PC-9 (cell line): ENCODE data around the gene QPCT. TPM values are rescaled to one million over a fixed set of nuclear protein-coding genes. Genes with fewer than 3 reads are reported as not detected.

Source experiments
- BruUV-seq: library from RNA; stranded (reverse); fragments of 400-500 nt; replicated peaks from 2 replicates; lab custom pipeline; 2021; lab: Mats Ljungman, UMichigan
- CTCF ChIA-PET: fragments of 300-600 bp; sonication (Branson Sonifier 250); formaldehyde crosslinking; loops from one replicate; lab custom pipeline; 2022; ENCODE audit warnings: antibody characterized with exemption; lab: Charles Lee
- POLR2A ChIA-PET: fragments of 300-600 bp; sonication (Branson Sonifier 250); formaldehyde crosslinking; loops from one replicate; lab custom pipeline; 2022; ENCODE audit warnings: antibody characterized with exemption; ENCODE audit not compliant: unreplicated experiment; lab: Charles Lee
- DNase-seq, 2 experiments: peaks; one replicate each; pipeline versions ENCODE4 v3.0.0 to v3.0.0-alpha.2; 2015 to 2022; ENCODE audit warnings: mixed read lengths in 1 of 2
- H2AFZ ChIP-seq: fragments of 200-600 bp; sonication (generic); 2 replicates; pipeline ENCODE4 v1.8.1; 2017; ENCODE audit warnings: antibody characterized with exemption
- H3F3A ChIP-seq: fragments of 200-600 bp; sonication (generic); 2 replicates; pipeline ENCODE4 v1.8.1; 2017; ENCODE audit warnings: antibody characterized with exemption, mild to moderate bottlenecking, low read depth; ENCODE audit not compliant: insufficient read depth
- H3K27ac ChIP-seq: fragments of 200-600 bp; sonication (generic); 2 replicates; pipeline ENCODE4 v1.6.1; 2016; ENCODE audit warnings: mixed run types
- H3K27me3 ChIP-seq: fragments of 200-600 bp; sonication (generic); 2 replicates; pipeline ENCODE4 v1.6.1; 2016; ENCODE audit warnings: low read depth, mixed run types; ENCODE audit not compliant: insufficient read depth
- H3K36me3 ChIP-seq: fragments of 200-600 bp; sonication (generic); 2 replicates; pipeline ENCODE4 v1.6.1; 2016; ENCODE audit warnings: low read depth, mixed run types
- H3K4me1 ChIP-seq: fragments of 200-600 bp; sonication (generic); replicated peaks from 2 replicates; pipeline ENCODE4 v1.6.1; 2016; ENCODE audit warnings: mixed run types; ENCODE audit not compliant: insufficient read depth
- H3K4me2 ChIP-seq: fragments of 200-600 bp; sonication (generic); 2 replicates; pipeline ENCODE4 v1.6.1; 2017; ENCODE audit warnings: mixed run types
- H3K4me3 ChIP-seq: fragments of 200-600 bp; sonication (generic); 2 replicates; pipeline ENCODE4 v1.6.1; 2016; ENCODE audit warnings: mixed run types
- H3K79me2 ChIP-seq: fragments of 200-600 bp; sonication (generic); 2 replicates; pipeline ENCODE4 v1.6.1; 2017; ENCODE audit warnings: low read depth, mixed run types
- H3K9me2 ChIP-seq: fragments of 200-600 bp; sonication (generic); 2 replicates; pipeline ENCODE4 v1.8.1; 2017; ENCODE audit warnings: mild to moderate bottlenecking; ENCODE audit not compliant: insufficient read depth
- H3K9me3 ChIP-seq: fragments of 200-600 bp; sonication (generic); 2 replicates; pipeline ENCODE4 v1.8.1; 2016; ENCODE audit warnings: low read depth; ENCODE audit not compliant: insufficient read depth
- H4K20me1 ChIP-seq: fragments of 200-600 bp; sonication (generic); 2 replicates; pipeline ENCODE4 v1.8.1; 2017; ENCODE audit not compliant: insufficient read depth
- CTCF ChIP-seq: fragments of 200-600 bp; sonication (generic); conservative IDR thresholded peaks from 2 replicates; pipeline ENCODE4 v1.6.1; 2017; ENCODE audit warnings: mixed run types, antibody characterized with exemption, mild to moderate bottlenecking, moderate library complexity
- EZH2 ChIP-seq: fragments of 200-600 bp; sonication (generic); IDR thresholded peaks from 2 replicates; pipeline ENCODE4 v1.8.0; 2017; ENCODE audit warnings: antibody characterized with exemption, low read depth
- intact Hi-C: fragments of 100-400 bp; cut with micrococcal nuclease; formaldehyde crosslinking; loops from one replicate; pipeline ENCODE4 v1.10.0; 2022; ENCODE audit not compliant: unreplicated experiment
- total RNA-seq: library from RNA; stranded (reverse); gene quantifications from 2 replicates; pipeline ENCODE4 v1.2.3, GENCODE V29; 2021

Gene QPCT
- total RNA-seq, 1 experiment from 2014 or later: 3.0 TPM

GRCh38 chr2:37324536-37324785 lies 20.0 kb upstream of the QPCT start:
- no peaks in the 10 kb centered on the region for H4K20me1 ChIP-seq
- no peak overlapping the region; the same call in 1 of the 2 replicates for H2AFZ ChIP-seq
- H3K4me3 ChIP-seq: peak overlapping the region; percentile 65; the same call in 1 of the 2 replicates
- H3F3A ChIP-seq: peaks cover 11% of the 10 kb centered on the region; the same call in 1 of the 2 replicates
- peaks cover 36% of the 10 kb centered on the region for H3K79me2 ChIP-seq
- H3K9me3 ChIP-seq: no peaks in the 10 kb centered on the region
- TF ChIP-seq EZH2 (no peak), CTCF (no peak)
- intact Hi-C loops: no loop called here
- ChIA-PET CTCF (no interaction called here), POLR2A (interaction anchor here (0.6 kb wide), 1 partner anchor 51 kb away, joined by 6 read pairs; no protein-coding TSS in a partner anchor)
- 0 out of 2 replicates have a peak overlapping the region, but pooled peaks have one; percentile 96 for H3K4me2 ChIP-seq
- no peaks in the 10 kb centered on the region for H3K9me2 ChIP-seq
- no peaks in the 10 kb centered on the region for H3K27me3 ChIP-seq
- no peak overlapping the region for H3K27ac ChIP-seq
- H3K36me3 ChIP-seq: no peaks in the 10 kb centered on the region
- DNase-seq: peak in 1 of 2 experiments; percentile 48
- H3K4me1 ChIP-seq: peaks cover 25% of the 10 kb centered on the region
- BruUV-seq: no TSS peak

DNA sequence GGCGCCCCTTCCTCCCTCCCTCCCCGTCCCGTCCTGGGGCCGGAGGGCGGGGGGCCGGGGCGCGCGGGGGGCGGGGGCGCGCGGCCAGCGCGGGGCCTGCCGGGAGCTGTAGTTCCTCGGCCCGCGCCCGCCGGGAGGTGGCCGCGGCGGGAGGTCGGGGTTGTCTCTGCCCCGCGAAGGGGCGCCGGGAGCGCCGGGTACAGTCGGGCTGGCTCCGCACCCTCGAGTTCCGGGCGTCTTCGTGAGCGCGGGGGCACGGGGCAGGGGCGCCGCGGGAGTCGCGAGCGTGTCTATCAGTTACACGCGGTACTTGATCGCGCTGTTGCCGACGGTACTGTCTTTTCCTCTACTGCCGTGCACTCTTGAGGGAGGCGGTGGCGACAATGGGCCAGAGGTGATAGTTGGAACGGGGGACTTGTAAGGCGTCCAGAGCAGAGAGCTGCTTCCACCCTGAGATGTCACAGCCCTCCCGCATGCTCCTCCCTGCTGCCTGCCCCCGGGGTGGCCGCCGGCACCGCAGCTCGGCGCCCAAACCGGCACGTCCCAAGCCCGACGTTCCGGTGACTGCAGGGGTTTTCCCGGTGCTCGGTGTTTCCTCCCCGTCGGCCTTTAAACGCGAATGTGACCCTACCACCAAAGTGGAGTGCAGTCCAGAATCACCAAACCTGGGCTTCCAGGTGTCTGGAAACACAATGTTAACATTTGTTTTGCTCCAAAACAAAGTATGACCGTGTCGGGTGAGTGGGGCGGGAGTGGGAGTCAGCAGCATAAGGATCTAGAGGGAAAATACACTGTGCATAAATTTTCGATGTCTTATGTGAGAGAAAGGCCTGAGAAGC lies 19.4 kb upstream of the QPCT start, which contains the start of gene PRKD3:
Gene PRKD3, minus strand, starts transcription at position 48 of the 839 bp plus-strand sequence. CDS start 8,309 bp downstream, outside the sequence.
- H3K27ac ChIP-seq: no peak within 1 kb of the TSS
- H3F3A ChIP-seq: peaks cover 11% of the 10 kb centered on the region; the same call in 1 of the 2 replicates
- H3K27me3 ChIP-seq: no peaks in the 10 kb centered on the region
- H3K9me2 ChIP-seq: no peaks in the 10 kb centered on the region
- H3K79me2 ChIP-seq: peaks cover 31% of the 10 kb centered on the region
- 0 out of 2 replicates have a peak, but pooled peaks have one; percentile 62 for TF ChIP-seq EZH2
- TF ChIP-seq CTCF: no peak
- peak; percentile 55 for DNase-seq
- peaks cover 25% of the 10 kb centered on the region for H3K4me1 ChIP-seq
- ChIA-PET CTCF (interaction anchor here (0.6 kb wide), 1 partner anchor 30 kb away, joined by 3 read pairs; no protein-coding TSS in a partner anchor), POLR2A (interaction anchor here (0.5 to 0.6 kb wide), 4 partner anchors 13 to 520 kb away, joined by 3 to 15 read pairs (median 6); no protein-coding TSS in a partner anchor)
- no peaks in the 10 kb centered on the region for H4K20me1 ChIP-seq
- intact Hi-C loops: no loop called here
- H3K9me3 ChIP-seq: no peaks in the 10 kb centered on the region
- peak within 1 kb of the TSS; percentile 65 for H3K4me3 ChIP-seq
- H2AFZ ChIP-seq: peak within 1 kb of the TSS; percentile 99
- no peaks in the 10 kb centered on the region for H3K36me3 ChIP-seq
- peak within 1 kb of the TSS; percentile 96 for H3K4me2 ChIP-seq
- no TSS peak for BruUV-seq

- Histone ChIP-seq H4K20me1 (no peaks in the 10 kb centered on the region), H3K4me2 (peak overlapping the region; percentile 96), H3K79me2 (peaks cover 30% of the 10 kb centered on the region), H3K27me3 (no peaks in the 10 kb centered on the region), H3K4me1 (peaks cover 25% of the 10 kb centered on the region), H2AFZ (peak overlapping the region; percentile 99), H3K9me2 (no peaks in the 10 kb centered on the region), H3K4me3 (peak overlapping the region; percentile 65; the same call in 1 of the 2 replicates), H3K27ac (no peak overlapping the region), H3K36me3 (no peaks in the 10 kb centered on the region), H3F3A (peaks cover 11% of the 10 kb centered on the region; the same call in 1 of the 2 replicates), H3K9me3 (no peaks in the 10 kb centered on the region)
- no TSS peak for BruUV-seq
- ChIA-PET POLR2A (no interaction called here), CTCF (no interaction called here)
- intact Hi-C loops: no loop called here
- TF ChIP-seq EZH2: no peak
- TF ChIP-seq CTCF: no peak
- no peak for DNase-seq
These were observed 18.8 kb upstream of the QPCT start for GRCh38 chr2:37325625-37326071.
